SK-N-SH treated with all-trans-retinoic acid at 6 μM for 48 hours (cell line): ENCODE data around the gene HS3ST2.

Source experiments
- ATAC-seq: fragments of 200-7000 bp; cut with Tn5 transposase; 3 replicates; pipeline ENCODE4 v1.9.1; 2020; ENCODE audit warnings: mild to moderate bottlenecking, moderate library complexity
- ARNTL ChIP-seq: fragments of 450-650 bp; formaldehyde crosslinking; IDR thresholded peaks from 2 replicates; pipeline ENCODE4 v1.5.0; 2020; ENCODE audit warnings: low read depth, mild to moderate bottlenecking, moderate library complexity, borderline replicate concordance
- BACH2 ChIP-seq: fragments of 250-450 bp; sonication (Bioruptor Pico); IDR thresholded peaks from 2 replicates; pipeline ENCODE4 v1.9.0; 2021; ENCODE audit warnings: mild to moderate bottlenecking, borderline replicate concordance
- CREB5 ChIP-seq: fragments of 250-450 bp; sonication (Bioruptor Pico); IDR thresholded peaks from 2 replicates; pipeline ENCODE4 v1.5.1; 2020; ENCODE audit warnings: low read depth, mild to moderate bottlenecking, moderate library complexity
- CSDC2 ChIP-seq: fragments of 250-450 bp; sonication (Bioruptor Pico); IDR thresholded peaks from 2 replicates; pipeline ENCODE4 v1.5.0; 2020; ENCODE audit warnings: mild to moderate bottlenecking, moderate library complexity
- CSRNP3 ChIP-seq: fragments of 250-450 bp; sonication (Bioruptor Pico); IDR thresholded peaks from 2 replicates; pipeline ENCODE4 v1.5.1; 2021; ENCODE audit warnings: mild to moderate bottlenecking, moderate library complexity
- ESRRG ChIP-seq: fragments of 250-450 bp; sonication (Bioruptor Pico); IDR thresholded peaks from 2 replicates; pipeline ENCODE4 v1.6.1; 2021; ENCODE audit warnings: mild to moderate bottlenecking
- GLIS3 ChIP-seq: fragments of 250-450 bp; sonication (Bioruptor Pico); IDR thresholded peaks from 2 replicates; pipeline ENCODE4 v1.5.0; 2020; ENCODE audit warnings: mild to moderate bottlenecking, moderate library complexity
- ISL1 ChIP-seq: fragments of 250-450 bp; sonication (Bioruptor Pico); IDR thresholded peaks from 2 replicates; pipeline ENCODE4 v2.1.2; 2022; ENCODE audit warnings: mild to moderate bottlenecking, moderate library complexity
- OSR1 ChIP-seq: fragments of 250-450 bp; sonication (Bioruptor Pico); IDR thresholded peaks from 2 replicates; pipeline ENCODE4 v1.8.0; 2022; ENCODE audit warnings: moderate library complexity, mild to moderate bottlenecking, inconsistent platforms
- PATZ1 ChIP-seq: fragments of 250-450 bp; sonication (Bioruptor Pico); IDR thresholded peaks from 2 replicates; pipeline ENCODE4 v1.8.0; 2020; ENCODE audit warnings: mild to moderate bottlenecking, moderate library complexity, borderline replicate concordance
- POU6F1 ChIP-seq: fragments of 250-450 bp; sonication (Bioruptor Pico); IDR thresholded peaks from 2 replicates; pipeline ENCODE4 v1.8.0; 2021; ENCODE audit warnings: low read depth, mild to moderate bottlenecking, moderate library complexity, borderline replicate concordance
- PPARA ChIP-seq: fragments of 250-450 bp; sonication (Bioruptor Pico); IDR thresholded peaks from 2 replicates; pipeline ENCODE4 v1.5.0; 2020; ENCODE audit warnings: mild to moderate bottlenecking, borderline replicate concordance
- RARB ChIP-seq: fragments of 250-450 bp; sonication (Bioruptor Pico); IDR thresholded peaks from 2 replicates; pipeline ENCODE4 v1.8.0; 2021; ENCODE audit warnings: mild to moderate bottlenecking, moderate library complexity
- SNAI2 ChIP-seq: fragments of 250-450 bp; sonication (Bioruptor Pico); IDR thresholded peaks from 2 replicates; pipeline ENCODE4 v1.5.0; 2020; ENCODE audit warnings: mild to moderate bottlenecking, moderate library complexity
- TCF4 ChIP-seq: fragments of 250-450 bp; sonication (Bioruptor Pico); IDR thresholded peaks from 2 replicates; pipeline ENCODE4 v1.8.0; 2021; ENCODE audit warnings: mild to moderate bottlenecking, moderate library complexity, borderline replicate concordance
- TOX ChIP-seq: fragments of 250-450 bp; sonication (Bioruptor Pico); IDR thresholded peaks from 2 replicates; pipeline ENCODE4 v1.8.0; 2021; ENCODE audit warnings: mild to moderate bottlenecking, moderate library complexity, borderline replicate concordance
- TSHZ2 ChIP-seq: fragments of 250-450 bp; sonication (Bioruptor Pico); IDR thresholded peaks from 2 replicates; pipeline ENCODE4 v1.5.0; 2020; ENCODE audit warnings: mild to moderate bottlenecking, moderate library complexity
- ZC3H10 ChIP-seq: fragments of 250-450 bp; sonication (Bioruptor Pico); IDR thresholded peaks from 2 replicates; pipeline ENCODE4 v1.5.1; 2021; ENCODE audit warnings: mild to moderate bottlenecking, moderate library complexity
- ZFP3 ChIP-seq: fragments of 250-450 bp; sonication (Bioruptor Pico); IDR thresholded peaks from 2 replicates; pipeline ENCODE4 v1.5.0; 2020; ENCODE audit warnings: mild to moderate bottlenecking, moderate library complexity
- ZFP30 ChIP-seq: fragments of 450-650 bp; formaldehyde crosslinking; IDR thresholded peaks from 2 replicates; pipeline ENCODE4 v1.5.0; 2022; ENCODE audit warnings: mild to moderate bottlenecking, moderate library complexity
- ZNF565 ChIP-seq: fragments of 450-650 bp; formaldehyde crosslinking; conservative IDR thresholded peaks from 2 replicates; pipeline ENCODE4 v1.5.0; 2020; ENCODE audit warnings: low read depth, mild to moderate bottlenecking, moderate library complexity
- ZNF70 ChIP-seq: fragments of 450-650 bp; formaldehyde crosslinking; IDR thresholded peaks from 2 replicates; pipeline ENCODE4 v1.5.0; 2020; ENCODE audit warnings: mild to moderate bottlenecking, moderate library complexity
- ZNF8 ChIP-seq: fragments of 450-650 bp; formaldehyde crosslinking; IDR thresholded peaks from 2 replicates; pipeline ENCODE4 v1.5.0; 2020; ENCODE audit warnings: mild to moderate bottlenecking, moderate library complexity

Gene HS3ST2

GRCh38 chr16:22926105-22926751, 112.3 kb downstream of the HS3ST2 start:
- ATAC-seq: no peak
- TF ChIP-seq ISL1 (no peak), GLIS3 (no peak), CREB5 (CRISPR knock-in tag) (no peak), ZFP30 (CRISPR knock-in tag) (no peak), ZNF70 (no peak), ZNF8 (CRISPR knock-in tag) (no peak), ZNF565 (CRISPR knock-in tag) (no peak), ZC3H10 (CRISPR knock-in tag) (no peak)

GRCh38 chr16:22927306-22927705, 113.3 kb downstream of the HS3ST2 start:
- TF ChIP-seq TOX (CRISPR knock-in tag) (no peak), ZFP30 (CRISPR knock-in tag) (no peak), ISL1 (no peak), ARNTL (CRISPR knock-in tag) (no peak), GLIS3 (no peak), ESRRG (CRISPR knock-in tag) (no peak), TSHZ2 (no peak), PPARA (CRISPR knock-in tag) (no peak), CREB5 (CRISPR knock-in tag) (no peak), ZFP3 (no peak), TCF4 (CRISPR knock-in tag) (no peak), ZNF8 (CRISPR knock-in tag) (no peak), PATZ1 (no peak), BACH2 (CRISPR knock-in tag) (no peak), RARB (CRISPR knock-in tag) (no peak), POU6F1 (CRISPR knock-in tag) (no peak), CSRNP3 (CRISPR knock-in tag) (no peak), OSR1 (CRISPR knock-in tag) (no peak), CSDC2 (CRISPR knock-in tag) (no peak), SNAI2 (CRISPR knock-in tag) (no peak)
- no peak for ATAC-seq
